22Rv1 (cell line): Measurements from ENCODE around the gene MALSU1.

ENCODE experiments used
- ZFX ChIP-seq: fragments of 450-650 bp; IDR thresholded peaks from 2 replicates; pipeline ENCODE4 v1.6.1; 2017; ENCODE audit warnings: antibody characterized with exemption, borderline replicate concordance
- TF ChIP-seq, protein P1 (sequence below): fragments of 450-650 bp; IDR thresholded peaks from 2 replicates; pipeline ENCODE4 v1.5.1; 2017; ENCODE audit warnings: mild to moderate bottlenecking

DNA sequence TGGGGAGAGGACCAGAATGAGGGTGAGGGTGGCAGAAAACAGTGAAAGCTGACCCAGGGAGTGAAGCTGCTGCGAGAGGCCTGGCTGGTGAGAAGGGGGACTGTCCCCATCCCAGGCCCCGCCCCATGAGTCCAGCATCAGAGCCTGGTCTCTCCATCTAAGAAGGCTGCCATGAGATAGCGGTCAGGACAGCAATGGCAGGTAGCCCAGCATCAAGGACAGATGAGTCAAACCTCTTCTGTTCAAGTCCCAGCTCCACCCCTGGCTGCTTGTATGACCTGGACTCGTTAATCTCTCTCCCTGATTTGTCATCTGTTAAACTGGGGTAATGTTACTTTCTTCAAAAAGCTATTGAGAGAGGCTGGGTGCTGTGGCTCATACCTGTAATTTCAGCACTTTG is 30.4 kb upstream of the MALSU1 start:
- TF ChIP-seq, protein P1, sequence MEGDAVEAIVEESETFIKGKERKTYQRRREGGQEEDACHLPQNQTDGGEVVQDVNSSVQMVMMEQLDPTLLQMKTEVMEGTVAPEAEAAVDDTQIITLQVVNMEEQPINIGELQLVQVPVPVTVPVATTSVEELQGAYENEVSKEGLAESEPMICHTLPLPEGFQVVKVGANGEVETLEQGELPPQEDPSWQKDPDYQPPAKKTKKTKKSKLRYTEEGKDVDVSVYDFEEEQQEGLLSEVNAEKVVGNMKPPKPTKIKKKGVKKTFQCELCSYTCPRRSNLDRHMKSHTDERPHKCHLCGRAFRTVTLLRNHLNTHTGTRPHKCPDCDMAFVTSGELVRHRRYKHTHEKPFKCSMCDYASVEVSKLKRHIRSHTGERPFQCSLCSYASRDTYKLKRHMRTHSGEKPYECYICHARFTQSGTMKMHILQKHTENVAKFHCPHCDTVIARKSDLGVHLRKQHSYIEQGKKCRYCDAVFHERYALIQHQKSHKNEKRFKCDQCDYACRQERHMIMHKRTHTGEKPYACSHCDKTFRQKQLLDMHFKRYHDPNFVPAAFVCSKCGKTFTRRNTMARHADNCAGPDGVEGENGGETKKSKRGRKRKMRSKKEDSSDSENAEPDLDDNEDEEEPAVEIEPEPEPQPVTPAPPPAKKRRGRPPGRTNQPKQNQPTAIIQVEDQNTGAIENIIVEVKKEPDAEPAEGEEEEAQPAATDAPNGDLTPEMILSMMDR: no peak
- TF ChIP-seq ZFX: no peak
